Central memory CD4-positive, alpha-beta T cell (primary cell): ENCODE measurements around the gene S100A7A.
"Not testable (repeated sequence)": the region's sequence is repeated elsewhere in the genome, so short reads cannot be mapped to it uniquely, and the experiment has no call there.

ENCODE experiments used
- DNase-seq: peaks from one replicate; pipeline ENCODE4 v3.0.0; 2022

S100A7A gene

DNA sequence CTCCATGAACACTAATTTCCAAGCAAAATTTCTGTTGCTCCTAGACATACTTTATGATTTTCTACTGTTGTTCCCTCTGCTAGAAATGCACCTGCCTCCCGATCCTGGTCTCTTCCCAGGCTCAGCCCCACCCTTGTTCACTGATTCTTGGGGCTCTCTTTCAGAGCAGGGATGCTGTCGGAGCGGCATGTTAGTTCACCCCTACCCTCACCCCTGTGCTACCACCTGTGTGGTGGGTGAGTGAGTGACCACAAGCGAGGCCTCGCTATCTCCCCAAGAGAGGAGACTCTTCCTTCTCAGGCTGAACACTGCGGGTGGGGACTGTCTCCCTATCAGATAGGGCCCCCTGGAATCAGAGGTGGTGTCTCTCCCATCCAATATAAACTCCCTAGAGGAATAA lies 20.5 kb upstream of the S100A7A start:
- DNase-seq, result no peak

- DNase-seq, result no peak
These were observed 19.9 kb upstream of the S100A7A start for GRCh38 chr1:153396461-153396860.

GRCh38 chr1:153397051-153397923 lies 19.0 kb upstream of the S100A7A start:
- DNase-seq, result no peak

DNA sequence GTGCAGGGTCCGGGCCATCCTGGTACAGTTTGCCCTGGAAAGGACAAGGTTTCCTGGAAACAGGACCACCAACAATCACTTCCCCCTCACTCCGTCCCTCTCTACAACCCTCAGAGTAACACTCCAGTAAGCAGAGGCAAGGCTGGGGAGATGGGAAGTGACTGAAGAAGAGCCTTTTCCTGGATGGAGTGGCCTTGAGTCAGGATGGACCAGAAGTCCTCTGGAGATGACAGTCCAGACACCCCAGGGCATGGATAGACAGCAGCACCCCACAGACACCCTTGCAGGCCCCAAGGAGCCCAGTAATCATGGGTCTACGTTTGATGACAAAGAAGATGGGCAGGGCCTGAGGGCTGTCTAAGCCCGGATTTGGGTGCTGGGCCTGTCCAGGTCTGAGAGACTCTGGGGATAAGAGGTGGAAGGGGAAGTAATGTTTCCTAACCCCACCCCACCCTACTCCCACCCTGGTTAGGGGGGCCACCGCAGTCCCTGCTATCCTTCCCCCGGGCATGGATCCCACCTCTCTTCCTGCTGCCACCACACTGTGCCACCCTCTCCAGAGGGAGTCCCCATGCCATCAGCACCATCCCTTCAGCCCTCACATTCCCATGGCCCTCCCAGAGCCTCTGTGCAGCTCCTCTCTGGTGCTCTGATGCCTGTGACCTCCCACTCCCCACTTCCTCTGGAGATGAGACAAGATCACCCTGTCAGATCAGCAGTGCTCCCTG lies 18.2 kb upstream of the S100A7A start:
- no peak for DNase-seq

GRCh38 chr1:153399401-153400055 lies 16.8 kb upstream of the S100A7A start:
- no peak for DNase-seq

- DNase-seq, result no peak
These were observed 16.1 kb upstream of the S100A7A start for GRCh38 chr1:153400244-153400643.

GRCh38 chr1:153401461-153401860 lies 14.9 kb upstream of the S100A7A start:
- no peak for DNase-seq

GRCh38 chr1:153402226-153402625 lies 14.1 kb upstream of the S100A7A start:
- DNase-seq, result no peak

DNA sequence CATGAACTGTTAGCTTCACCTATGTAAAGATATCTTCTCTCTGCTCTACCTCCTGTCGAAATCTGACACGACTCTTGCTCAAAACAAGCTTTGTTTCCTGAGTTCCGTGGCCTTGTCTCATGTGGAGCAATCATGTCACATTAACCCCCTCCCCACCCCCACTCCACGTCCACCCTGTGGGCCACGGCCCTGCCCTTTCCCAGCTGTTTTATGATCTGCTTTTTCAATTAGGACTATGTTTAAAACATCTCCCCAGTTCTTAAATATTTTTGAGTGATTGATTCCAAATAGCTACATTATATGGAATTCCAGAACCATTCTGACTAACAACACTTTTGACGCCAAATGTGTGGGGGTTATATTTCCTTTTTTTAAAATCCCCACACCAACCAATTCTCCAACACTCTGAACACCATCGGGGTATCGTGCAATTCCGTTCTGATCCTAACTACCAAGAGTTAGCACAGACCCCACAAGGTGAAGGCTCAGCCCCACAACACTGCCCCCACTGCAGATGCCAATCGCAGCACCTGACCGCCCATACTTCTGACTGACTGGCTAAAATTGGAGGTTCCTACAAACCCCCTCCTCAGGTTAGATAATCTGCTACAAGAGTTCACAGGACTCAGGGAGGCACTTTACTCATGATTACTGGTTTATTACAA lies 12.8 kb upstream of the S100A7A start:
- DNase-seq, result no peak

DNA sequence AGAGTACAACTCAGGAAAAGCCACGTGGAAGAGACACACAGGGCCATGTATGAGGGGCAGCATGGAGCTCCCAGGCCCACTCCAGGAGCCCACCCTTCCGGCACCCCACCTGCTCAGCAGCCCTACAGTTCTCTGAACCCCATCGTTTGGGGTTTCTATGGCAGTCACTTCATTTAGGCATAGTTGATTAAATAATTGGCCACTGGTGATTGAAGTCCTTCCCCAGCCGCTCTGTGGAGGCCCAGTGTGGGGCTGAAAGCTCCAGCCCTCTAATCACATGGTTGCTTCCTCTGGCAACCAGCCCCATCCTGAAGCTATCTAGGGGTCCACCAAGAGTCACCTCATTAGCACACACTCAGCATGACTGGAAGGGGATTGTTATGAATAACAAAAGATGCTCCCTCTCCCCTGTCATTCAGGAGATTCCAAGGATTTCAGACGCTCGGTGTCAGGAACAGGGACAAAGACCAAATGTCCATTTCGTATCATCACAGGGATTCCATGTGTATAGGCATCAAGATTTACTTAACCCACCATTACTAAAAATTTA lies 12.2 kb upstream of the S100A7A start:
- DNase-seq, result no peak

DNA sequence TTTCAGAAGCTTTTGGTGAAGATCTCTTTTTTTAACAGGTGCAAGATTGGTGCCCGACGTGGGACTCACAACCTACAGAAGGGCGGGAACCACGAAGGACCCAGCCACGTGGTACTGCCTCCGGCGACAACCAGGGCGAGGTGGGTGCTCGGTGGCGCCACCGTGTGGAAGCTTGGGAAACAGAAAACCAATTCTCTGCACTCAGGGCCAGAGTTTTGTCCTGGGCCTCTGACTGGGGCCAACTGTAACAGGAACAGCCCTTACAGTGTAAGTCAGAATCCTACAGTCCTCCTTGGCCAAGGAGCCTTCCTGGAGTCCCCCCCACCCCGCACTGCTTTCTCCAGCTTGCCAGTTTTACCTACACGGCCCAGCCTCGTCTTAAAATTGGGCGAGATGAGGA lies 11.6 kb upstream of the S100A7A start:
- peak; percentile 39 for DNase-seq

- not testable (repeated sequence) for DNase-seq
These were observed 10.3 kb upstream of the S100A7A start for GRCh38 chr1:153405825-153406599.

- peak; percentile 3 for DNase-seq
These were observed 9.0 kb upstream of the S100A7A start for GRCh38 chr1:153407274-153407673.

DNA sequence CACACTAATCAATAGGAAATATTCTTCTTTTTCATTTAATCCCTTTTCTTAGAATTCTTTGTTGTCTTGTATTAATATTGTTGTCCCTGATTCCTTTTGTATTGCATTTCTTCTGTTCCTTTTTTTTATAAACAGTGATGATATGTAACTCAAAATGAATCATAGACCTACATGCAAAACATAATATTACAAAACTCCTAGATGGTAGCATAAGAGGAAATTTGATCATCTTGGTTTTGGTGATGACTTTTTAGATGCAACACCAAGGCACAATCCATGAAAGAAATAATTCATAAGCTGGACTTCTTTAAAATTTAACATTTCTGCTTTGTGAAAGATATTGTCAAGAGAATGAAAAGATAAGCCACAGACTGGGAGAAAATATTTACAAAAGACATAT lies 2.4 kb upstream of the S100A7A start:
- DNase-seq, result not testable (repeated sequence)

- DNase-seq, result no peak
These were observed 992 bp downstream of the S100A7A start for GRCh38 chr1:153417136-153417888.

GRCh38 chr1:153418758-153419435 lies 2.6 kb downstream of the S100A7A start:
- DNase-seq, result not testable (repeated sequence)

DNA sequence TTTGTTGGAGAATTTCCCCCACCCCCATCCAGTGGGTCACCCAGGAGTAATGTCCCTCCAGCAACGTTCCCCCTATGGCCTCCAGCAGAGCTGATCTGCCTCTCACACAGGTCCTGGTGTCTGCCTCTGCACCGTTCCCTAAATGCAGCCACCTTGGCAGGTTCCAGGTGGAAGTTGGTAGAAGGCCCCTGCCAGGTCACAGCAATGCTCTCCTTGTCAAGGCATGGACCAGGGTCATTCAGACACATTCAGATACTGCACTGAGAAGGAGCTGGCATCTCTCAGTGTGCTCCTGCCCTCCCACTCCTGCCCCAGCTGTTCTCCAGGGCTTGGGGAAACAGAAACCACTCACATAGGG lies 3.1 kb downstream of the S100A7A start:
- DNase-seq, result not testable (repeated sequence)

GRCh38 chr1:153420306-153420705 lies 4.0 kb downstream of the S100A7A start:
- DNase-seq, result no peak

DNA sequence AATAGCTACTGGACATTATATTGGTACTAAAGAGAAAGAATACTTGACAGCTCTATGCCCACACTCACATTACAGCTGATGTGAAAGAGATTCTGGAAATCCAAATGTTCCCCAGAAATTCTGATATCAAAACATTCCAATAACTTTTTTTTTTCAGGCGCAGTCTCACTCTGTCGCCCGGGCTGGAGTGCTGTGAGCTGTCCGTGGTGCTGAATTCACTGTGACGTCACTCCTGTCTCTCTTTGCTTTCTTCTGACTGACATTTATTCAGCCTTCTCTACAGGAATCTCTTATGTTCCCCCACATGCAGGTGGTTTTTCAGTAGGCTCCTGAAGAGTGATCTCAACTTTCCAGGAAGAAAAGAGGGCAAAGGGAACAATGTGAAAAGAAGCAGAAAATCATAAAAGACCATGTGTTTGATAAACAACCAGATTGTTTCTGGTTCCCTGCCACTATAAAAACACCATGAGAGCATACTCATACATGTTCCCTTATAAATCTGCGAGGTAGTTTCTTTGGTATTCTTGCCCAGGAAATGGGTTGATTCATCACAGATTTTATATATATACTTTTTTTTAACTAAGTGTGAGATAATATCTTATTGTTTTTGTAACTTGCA lies 6.2 kb downstream of the S100A7A start:
- DNase-seq, result peak; percentile 50

DNA sequence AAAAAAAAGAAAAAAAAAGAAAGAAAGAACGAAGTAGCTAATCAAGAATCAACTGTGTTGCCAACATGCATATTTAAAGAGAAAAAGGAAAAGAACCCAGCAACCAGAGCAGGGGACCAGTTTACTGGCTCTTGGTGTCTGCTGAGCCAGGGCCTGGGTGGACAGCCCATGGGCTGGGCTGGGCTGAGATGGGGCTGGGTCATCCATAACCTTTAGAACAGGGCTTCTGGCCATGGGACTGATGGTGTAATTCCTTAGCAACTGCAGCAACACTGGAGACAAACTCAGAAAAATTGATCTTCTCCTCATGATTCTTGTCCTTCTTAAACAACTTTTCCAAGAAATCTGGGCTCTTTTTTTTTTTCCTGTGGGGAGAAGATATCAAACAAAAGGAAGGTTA lies 10.5 kb downstream of the S100A7A start:
- no peak for DNase-seq
